NB4 (cell line): Measurements from ENCODE around the gene YAF2.

Experiments
- CTCF ChIP-seq: IDR thresholded peaks from one replicate; pipeline ENCODE4 v1.5.1; 2012; ENCODE audit warnings: low read depth, low read length
- MAX ChIP-seq: IDR thresholded peaks from 2 replicates; pipeline ENCODE4 v1.6.1; 2011; ENCODE audit warnings: low read depth, low read length
- MYC ChIP-seq: IDR thresholded peaks from 2 replicates; pipeline ENCODE4 v1.6.1; 2011; ENCODE audit warnings: low read depth, low read length
- POLR2A ChIP-seq: IDR thresholded peaks from 2 replicates; pipeline ENCODE4 v1.6.1; 2011; ENCODE audit warnings: mild to moderate bottlenecking; ENCODE audit not compliant: insufficient read length; ENCODE audit errors: extremely low read depth

GRCh38 chr12:42266579-42267230, 28.7 kb upstream of the YAF2 start:
- TF ChIP-seq CTCF (no peak), MAX (no peak), POLR2A (no peak), MYC (no peak)
